GM11168 (cell line): ENCODE data around the gene BCAS3.
"Not testable (repeated sequence)": the region's sequence is repeated elsewhere in the genome, so short reads cannot be mapped to it uniquely, and the experiment has no call there.

Experiments used
- in situ Hi-C: fragments of 300-500 bp; cut with MboI; formaldehyde crosslinking; loops from one replicate; pipeline ENCODE4 v1.12.0; 2022; ENCODE audit warnings: low sequenced_read_pairs; ENCODE audit not compliant: unreplicated experiment

Gene BCAS3

GRCh38 chr17:60971515-60972369, 294.1 kb downstream of the BCAS3 start:
- in situ Hi-C loops, result no loop called here

GRCh38 chr17:60976861-60977260, 299.2 kb downstream of the BCAS3 start:
- in situ Hi-C loops, result not testable (repeated sequence)

- in situ Hi-C loops, result no loop called here
Observed at GRCh38 chr17:60989379-60989778, 311.7 kb downstream of the BCAS3 start.

- in situ Hi-C loops, result no loop called here
Observed at GRCh38 chr17:60989846-60990245, 312.2 kb downstream of the BCAS3 start.

GRCh38 chr17:60993497-60993896, 315.8 kb downstream of the BCAS3 start:
- in situ Hi-C loops, result no loop called here

GRCh38 chr17:60995680-60996079, 318.0 kb downstream of the BCAS3 start:
- in situ Hi-C loops, result no loop called here

GRCh38 chr17:61000911-61001310, 323.3 kb downstream of the BCAS3 start:
- in situ Hi-C loops, result loop anchor here (25.0 kb wide), 1 partner anchor 361 kb away; no protein-coding TSS in a partner anchor

- in situ Hi-C loops, result loop anchor here (25.0 kb wide), 1 partner anchor 360 kb away; no protein-coding TSS in a partner anchor
Observed at GRCh38 chr17:61002316-61002736, 324.7 kb downstream of the BCAS3 start.

GRCh38 chr17:61005358-61005757, 327.7 kb downstream of the BCAS3 start:
- in situ Hi-C loops, result loop anchor here (25.0 kb wide), 1 partner anchor 357 kb away; no protein-coding TSS in a partner anchor

GRCh38 chr17:61005958-61006357, 328.3 kb downstream of the BCAS3 start:
- in situ Hi-C loops, result loop anchor here (25.0 kb wide), 1 partner anchor 356 kb away; no protein-coding TSS in a partner anchor

GRCh38 chr17:61007980-61008379, 330.3 kb downstream of the BCAS3 start:
- in situ Hi-C loops, result loop anchor here (25.0 kb wide), 1 partner anchor 354 kb away; no protein-coding TSS in a partner anchor

- in situ Hi-C loops, result loop anchor here (25.0 kb wide), 1 partner anchor 353 kb away; no protein-coding TSS in a partner anchor
Observed at GRCh38 chr17:61009663-61010062, 332.0 kb downstream of the BCAS3 start.

GRCh38 chr17:61010661-61011170, 333.1 kb downstream of the BCAS3 start:
- in situ Hi-C loops, result loop anchor here (25.0 kb wide), 1 partner anchor 352 kb away; no protein-coding TSS in a partner anchor

- in situ Hi-C loops, result loop anchor here (25.0 kb wide), 1 partner anchor 351 kb away; no protein-coding TSS in a partner anchor
Observed at GRCh38 chr17:61011251-61011650, 333.6 kb downstream of the BCAS3 start.

- in situ Hi-C loops, result loop anchor here (25.0 kb wide), 1 partner anchor 346 kb away; no protein-coding TSS in a partner anchor
Observed at GRCh38 chr17:61015966-61016365, 338.3 kb downstream of the BCAS3 start.

GRCh38 chr17:61017317-61018006, 339.8 kb downstream of the BCAS3 start:
- in situ Hi-C loops, result loop anchor here (25.0 kb wide), 1 partner anchor 345 kb away; no protein-coding TSS in a partner anchor

- in situ Hi-C loops, result loop anchor here (25.0 kb wide), 1 partner anchor 343 kb away; no protein-coding TSS in a partner anchor
Observed at GRCh38 chr17:61018938-61019337, 341.3 kb downstream of the BCAS3 start.

- in situ Hi-C loops, result loop anchor here (25.0 kb wide), 1 partner anchor 338 kb away; no protein-coding TSS in a partner anchor
Observed at GRCh38 chr17:61023996-61024395, 346.3 kb downstream of the BCAS3 start.

GRCh38 chr17:61026818-61027217, 349.2 kb downstream of the BCAS3 start:
- in situ Hi-C loops, result no loop called here

GRCh38 chr17:61029181-61029580, 351.5 kb downstream of the BCAS3 start:
- in situ Hi-C loops, result no loop called here
